ENCODE results near the gene KRTAP5-6.
"Not testable (repeated sequence)": the region's sequence is repeated elsewhere in the genome, so short reads cannot be mapped to it uniquely, and the experiment has no call there.

GRCh38 chr11:1689250-1690166 lies 7.5 kb upstream of the KRTAP5-6 start:
- not testable (repeated sequence) for TF ChIP-seq CEBPB (IDR thresholded peaks at IDR 0.05); POLR2A (IDR thresholded peaks at IDR 0.05; ENCODE audit: low read length); PHF8 (IDR thresholded peaks at IDR 0.05; ENCODE audit: borderline replicate concordance, low read depth); POLR2AphosphoS2 (conservative IDR thresholded peaks at IDR 0.05; ENCODE audit: low read length); RNF2 (IDR thresholded peaks at IDR 0.05; ENCODE audit: borderline replicate concordance, low read depth); MYC (IDR thresholded peaks at IDR 0.05; ENCODE audit: borderline replicate concordance, low read length); EHMT2 (IDR thresholded peaks at IDR 0.05; ENCODE audit: low read depth); ZC3H11A (IDR thresholded peaks at IDR 0.05)
- TF ChIP-seq, protein P1, sequence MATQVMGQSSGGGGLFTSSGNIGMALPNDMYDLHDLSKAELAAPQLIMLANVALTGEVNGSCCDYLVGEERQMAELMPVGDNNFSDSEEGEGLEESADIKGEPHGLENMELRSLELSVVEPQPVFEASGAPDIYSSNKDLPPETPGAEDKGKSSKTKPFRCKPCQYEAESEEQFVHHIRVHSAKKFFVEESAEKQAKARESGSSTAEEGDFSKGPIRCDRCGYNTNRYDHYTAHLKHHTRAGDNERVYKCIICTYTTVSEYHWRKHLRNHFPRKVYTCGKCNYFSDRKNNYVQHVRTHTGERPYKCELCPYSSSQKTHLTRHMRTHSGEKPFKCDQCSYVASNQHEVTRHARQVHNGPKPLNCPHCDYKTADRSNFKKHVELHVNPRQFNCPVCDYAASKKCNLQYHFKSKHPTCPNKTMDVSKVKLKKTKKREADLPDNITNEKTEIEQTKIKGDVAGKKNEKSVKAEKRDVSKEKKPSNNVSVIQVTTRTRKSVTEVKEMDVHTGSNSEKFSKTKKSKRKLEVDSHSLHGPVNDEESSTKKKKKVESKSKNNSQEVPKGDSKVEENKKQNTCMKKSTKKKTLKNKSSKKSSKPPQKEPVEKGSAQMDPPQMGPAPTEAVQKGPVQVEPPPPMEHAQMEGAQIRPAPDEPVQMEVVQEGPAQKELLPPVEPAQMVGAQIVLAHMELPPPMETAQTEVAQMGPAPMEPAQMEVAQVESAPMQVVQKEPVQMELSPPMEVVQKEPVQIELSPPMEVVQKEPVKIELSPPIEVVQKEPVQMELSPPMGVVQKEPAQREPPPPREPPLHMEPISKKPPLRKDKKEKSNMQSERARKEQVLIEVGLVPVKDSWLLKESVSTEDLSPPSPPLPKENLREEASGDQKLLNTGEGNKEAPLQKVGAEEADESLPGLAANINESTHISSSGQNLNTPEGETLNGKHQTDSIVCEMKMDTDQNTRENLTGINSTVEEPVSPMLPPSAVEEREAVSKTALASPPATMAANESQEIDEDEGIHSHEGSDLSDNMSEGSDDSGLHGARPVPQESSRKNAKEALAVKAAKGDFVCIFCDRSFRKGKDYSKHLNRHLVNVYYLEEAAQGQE (IDR thresholded peaks at IDR 0.05), result not testable (repeated sequence)
- TF ChIP-seq, protein P2, sequence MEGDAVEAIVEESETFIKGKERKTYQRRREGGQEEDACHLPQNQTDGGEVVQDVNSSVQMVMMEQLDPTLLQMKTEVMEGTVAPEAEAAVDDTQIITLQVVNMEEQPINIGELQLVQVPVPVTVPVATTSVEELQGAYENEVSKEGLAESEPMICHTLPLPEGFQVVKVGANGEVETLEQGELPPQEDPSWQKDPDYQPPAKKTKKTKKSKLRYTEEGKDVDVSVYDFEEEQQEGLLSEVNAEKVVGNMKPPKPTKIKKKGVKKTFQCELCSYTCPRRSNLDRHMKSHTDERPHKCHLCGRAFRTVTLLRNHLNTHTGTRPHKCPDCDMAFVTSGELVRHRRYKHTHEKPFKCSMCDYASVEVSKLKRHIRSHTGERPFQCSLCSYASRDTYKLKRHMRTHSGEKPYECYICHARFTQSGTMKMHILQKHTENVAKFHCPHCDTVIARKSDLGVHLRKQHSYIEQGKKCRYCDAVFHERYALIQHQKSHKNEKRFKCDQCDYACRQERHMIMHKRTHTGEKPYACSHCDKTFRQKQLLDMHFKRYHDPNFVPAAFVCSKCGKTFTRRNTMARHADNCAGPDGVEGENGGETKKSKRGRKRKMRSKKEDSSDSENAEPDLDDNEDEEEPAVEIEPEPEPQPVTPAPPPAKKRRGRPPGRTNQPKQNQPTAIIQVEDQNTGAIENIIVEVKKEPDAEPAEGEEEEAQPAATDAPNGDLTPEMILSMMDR (IDR thresholded peaks at IDR 0.05), result not testable (repeated sequence)

Data from A549 (cell line).